Adrenal gland (tissue), 12 donors: ENCODE data around the gene SLC26A6. TPM values are rescaled to one million over a fixed set of nuclear protein-coding genes. Genes with fewer than 3 reads are reported as not detected.

ENCODE experiments used
- DNase-seq, 7 donors: peaks; one replicate each; pipeline ENCODE4 v3.0.0-alpha.2; 2019 to 2020
- H3K27ac ChIP-seq, 5 donors: fragments of 200-600 bp; sonication (generic) in 4 of 5; 1 replicate in 3 of 5; 2 replicates in 2 of 5; pipeline versions ENCODE4 v1.5.1 to v1.8.0; 2016 to 2020; ENCODE audit warnings: mild to moderate bottlenecking in 1 of 5
- H3K27me3 ChIP-seq: fragments of 200-600 bp; 2 replicates; pipeline ENCODE4 v1.8.0; 2021
- H3K36me3 ChIP-seq, 2 donors: fragments of 200-600 bp; replicated peaks in 1 of 2; 1 replicate in 1 of 2; 2 replicates in 1 of 2; pipeline versions ENCODE4 v1.5.1 to v1.8.0; 2018 to 2022
- H3K4me1 ChIP-seq, 2 donors: fragments of 200-600 bp; replicated peaks in 1 of 2; 1 replicate in 1 of 2; 2 replicates in 1 of 2; pipeline versions ENCODE4 v1.5.1 to v1.8.0; 2018 to 2021
- H3K4me3 ChIP-seq, 4 donors: fragments of 200-600 bp; sonication (generic) in 3 of 4; one replicate each; pipeline ENCODE4 v1.5.1; 2016 to 2018
- H3K9me3 ChIP-seq, 3 donors: fragments of 200-600 bp; sonication (generic) in 1 of 3; replicated peaks in 1 of 3; 1 replicate in 2 of 3; 2 replicates in 1 of 3; pipeline versions ENCODE4 v1.5.1 to v1.8.0; 2016 to 2021
- POLR2A ChIP-seq, 2 donors: fragments of 450-650 bp; IDR thresholded peaks; one replicate each; pipeline ENCODE4 v1.6.1; 2017; ENCODE audit warnings: antibody characterized with exemption in 2 of 2, mild to moderate bottlenecking in 2 of 2, moderate library complexity in 1 of 2
- WGBS, 4 donors: extraction: QIAGEN DNeasy Blood & Tissue Kit in 2 of 4; methylation state at CpG; one replicate each; pipeline versions ENCODE4 v1.1.5 to v1.1.7; 2013 to 2017; 5-methylcytosine and 5-hydroxymethylcytosine counted together
- intact Hi-C, 2 donors: fragments of 100-400 bp; cut with DNase I; formaldehyde crosslinking; loops; one replicate each; pipeline versions ENCODE4 v1.14.1 to v1.15.0; 2022 to 2023
- polyA plus RNA-seq, 3 donors: library from polyadenylated mRNA; stranded (reverse); fragments of 200-250 nt in 2 of 3; fragments of 350-450 nt in 1 of 3; fragmentation: Illumina TruSeq in 1 of 3; extraction: RNeasy Lipid Tissue Mini Kit (QIAGEN cat#74804) in 1 of 3; gene quantifications; one replicate each; pipeline ENCODE4 v1.2.3, GENCODE V29; 2013 to 2014
- total RNA-seq, 9 donors: library from RNA; depleted of rRNA in 4 of 9; stranded (reverse); fragments of >200 nt in 4 of 9; fragments of 120-200 nt in 1 of 9; fragmentation: NEBNext Ultra II Directional in 1 of 9; extraction: Animal tissue kit (Norgen Biotek cat#: 25700) in 1 of 9; gene quantifications; one replicate each; pipeline versions ENCODE4 v1.1.0 to v1.2.4, GENCODE V29; 2013 to 2023
- TF ChIP-seq, protein P1 (sequence below), 6 experiments: fragments of 450-650 bp in 4 of 6; fragments of 200-600 bp in 2 of 6; sonication (generic) in 1 of 6; IDR thresholded peaks; 1 replicate in 5 of 6; 2 replicates in 1 of 6; pipeline versions ENCODE4 v1.5.1 to v1.8.0; 2016 to 2021; ENCODE audit warnings: antibody characterized with exemption in 6 of 6, mild to moderate bottlenecking in 2 of 6, moderate library complexity in 1 of 6
- donor health status: healthy with polysubstance abuse.
- donor health status: Bipolar disorder and iron deficiency.
- donor health status: DM: yes; HTN: yes; CAD: no.
- donor health status: DM: no; HTN: no; CAD: no.
- donor health status: DM: no; HTN: no; CAD: no.
- donor health status: DM: yes; HTN: yes; CAD: no.

Gene SLC26A6
- total and polyA plus RNA-seq, 12 donors: 7.8 to 47.2 (median 17.6) TPM

- intact Hi-C loops: no loop called here
These were observed 4.9 kb downstream of the SLC26A6 start for GRCh38 chr3:48630407-48630806.

GRCh38 chr3:48629894-48630293 is 5.4 kb downstream of the SLC26A6 start:
- 92 to 98% (median 98%) methylated on average over 6 to 12 of the region's 12 CpGs; no CpG with 5 or more reads in 1 of the 4 donors for WGBS, 4 donors
- peaks cover 5 to 10% of the 10 kb centered on the region in 2 donors for H3K4me1 ChIP-seq

More at GRCh38 chr3:48630407-48630806, 4.9 kb downstream of the SLC26A6 start:
- H3K9me3 ChIP-seq: no peaks in the 10 kb centered on the region
- TF ChIP-seq, protein P1, sequence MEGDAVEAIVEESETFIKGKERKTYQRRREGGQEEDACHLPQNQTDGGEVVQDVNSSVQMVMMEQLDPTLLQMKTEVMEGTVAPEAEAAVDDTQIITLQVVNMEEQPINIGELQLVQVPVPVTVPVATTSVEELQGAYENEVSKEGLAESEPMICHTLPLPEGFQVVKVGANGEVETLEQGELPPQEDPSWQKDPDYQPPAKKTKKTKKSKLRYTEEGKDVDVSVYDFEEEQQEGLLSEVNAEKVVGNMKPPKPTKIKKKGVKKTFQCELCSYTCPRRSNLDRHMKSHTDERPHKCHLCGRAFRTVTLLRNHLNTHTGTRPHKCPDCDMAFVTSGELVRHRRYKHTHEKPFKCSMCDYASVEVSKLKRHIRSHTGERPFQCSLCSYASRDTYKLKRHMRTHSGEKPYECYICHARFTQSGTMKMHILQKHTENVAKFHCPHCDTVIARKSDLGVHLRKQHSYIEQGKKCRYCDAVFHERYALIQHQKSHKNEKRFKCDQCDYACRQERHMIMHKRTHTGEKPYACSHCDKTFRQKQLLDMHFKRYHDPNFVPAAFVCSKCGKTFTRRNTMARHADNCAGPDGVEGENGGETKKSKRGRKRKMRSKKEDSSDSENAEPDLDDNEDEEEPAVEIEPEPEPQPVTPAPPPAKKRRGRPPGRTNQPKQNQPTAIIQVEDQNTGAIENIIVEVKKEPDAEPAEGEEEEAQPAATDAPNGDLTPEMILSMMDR (IDR thresholded peaks at IDR 0.05): no peak
- no peak for TF ChIP-seq POLR2A (IDR thresholded peaks at IDR 0.05)
- no peaks in the 10 kb centered on the region for H3K27me3 ChIP-seq
- peaks cover 0 to 41% of the 10 kb centered on the region in 2 donors for H3K36me3 ChIP-seq
- H3K4me3 ChIP-seq: no peak overlapping the region
- 95 to 100% (median 97%) methylated on average over 3 to 8 of the region's 8 CpGs for WGBS, 4 donors
- peaks cover 5 to 10% of the 10 kb centered on the region in 2 donors for H3K4me1 ChIP-seq
- no peak overlapping the region for H3K27ac ChIP-seq
- no peak for DNase-seq

DNA sequence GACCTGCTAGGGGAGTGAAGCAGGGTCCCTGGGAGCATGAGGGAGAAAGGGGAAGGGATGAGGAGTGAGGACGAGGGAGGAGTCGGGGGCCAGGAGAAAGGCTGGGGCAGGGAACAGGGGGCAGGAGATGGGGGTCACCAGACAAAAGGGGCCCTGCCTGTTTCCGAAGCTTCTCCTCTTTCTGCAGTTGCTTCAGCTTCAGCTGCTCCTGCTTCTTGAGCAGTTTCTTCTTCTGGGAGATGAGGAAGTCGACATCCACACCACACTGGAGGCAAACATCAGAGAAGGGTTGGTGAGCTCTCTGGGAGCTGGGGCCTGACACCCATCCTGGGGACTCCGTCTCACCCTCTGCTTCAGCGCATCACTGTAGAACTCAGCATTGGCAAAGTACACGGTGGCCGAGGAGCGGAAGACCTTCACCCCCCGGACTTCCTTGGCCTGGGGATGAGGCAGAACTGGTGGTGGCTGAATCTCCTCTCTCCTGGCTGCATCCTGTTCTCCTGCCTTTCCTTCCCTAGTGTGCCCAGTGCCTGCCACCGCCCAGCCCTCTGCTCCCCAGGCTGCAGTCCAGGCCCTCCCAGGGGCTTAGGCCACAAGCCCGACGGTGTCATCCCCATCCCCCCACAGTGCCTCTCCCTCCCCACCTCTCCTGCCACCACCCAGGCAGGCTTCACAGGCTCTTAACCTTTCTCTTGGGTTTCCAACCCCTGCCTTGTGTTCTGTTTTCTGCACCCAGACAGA is 6.8 kb downstream of the SLC26A6 start:
- DNase-seq: no peak
- Histone ChIP-seq H3K9me3 (no peaks in the 10 kb centered on the region), H3K36me3 (peaks cover 0 to 40% of the 10 kb centered on the region in 2 donors), H3K27me3 (no peaks in the 10 kb centered on the region), H3K4me3 (no peak overlapping the region), H3K4me1 (no peaks in the 10 kb centered on the region), H3K27ac (no peak overlapping the region)
- intact Hi-C loops: no loop called here
- TF ChIP-seq, protein P1 (IDR thresholded peaks at IDR 0.05): no peak
- no peak for TF ChIP-seq POLR2A (IDR thresholded peaks at IDR 0.05)
- WGBS, 4 donors: 78 to 87% (median 82%) methylated on average over 12 to 13 of the region's 13 CpGs

More at GRCh38 chr3:48629894-48630293, 5.4 kb downstream of the SLC26A6 start:
- no peak overlapping the region for H3K27ac ChIP-seq
- no peak overlapping the region for H3K4me3 ChIP-seq
- TF ChIP-seq POLR2A (IDR thresholded peaks at IDR 0.05): no peak
- TF ChIP-seq, protein P1 (IDR thresholded peaks at IDR 0.05): no peak
- no peaks in the 10 kb centered on the region for H3K9me3 ChIP-seq
- no peak for DNase-seq
- intact Hi-C loops: no loop called here
- H3K27me3 ChIP-seq: no peaks in the 10 kb centered on the region
- peaks cover 0 to 41% of the 10 kb centered on the region in 2 donors for H3K36me3 ChIP-seq

- no peak for DNase-seq
These were observed 9.7 kb downstream of the SLC26A6 start for GRCh38 chr3:48625600-48625999.

More at GRCh38 chr3:48625600-48625999, 9.7 kb downstream of the SLC26A6 start:
- H3K27me3 ChIP-seq: no peaks in the 10 kb centered on the region
- TF ChIP-seq POLR2A (IDR thresholded peaks at IDR 0.05): no peak
- TF ChIP-seq, protein P1 (IDR thresholded peaks at IDR 0.05): no peak
- no peaks in the 10 kb centered on the region for H3K4me1 ChIP-seq
- H3K27ac ChIP-seq: no peak overlapping the region
- no peaks in the 10 kb centered on the region for H3K9me3 ChIP-seq
- H3K36me3 ChIP-seq: peaks cover 0 to 26% of the 10 kb centered on the region in 2 donors
- 87 to 94% (median 92%) methylated on average over 2 to 6 of the region's 6 CpGs for WGBS, 4 donors
- H3K4me3 ChIP-seq: no peak overlapping the region
- intact Hi-C loops: no loop called here
